Cardiac fibroblast (primary cell): Measurements from ENCODE around the gene MMP2.

Experiments used
- DNase-seq, 2 donors: peaks; one replicate each; pipeline versions ENCODE4 v3.0.0 to v3.0.0-alpha.2; 2010; ENCODE audit warnings: low read depth in 2 of 2
- H3K4me3 ChIP-seq, 2 donors: replicated peaks in 1 of 2; 1 replicate in 1 of 2; 2 replicates in 1 of 2; pipeline ENCODE4 v1.5.1; 2011; ENCODE audit warnings: low read depth in 2 of 2, low read length in 2 of 2, mild to moderate bottlenecking in 2 of 2, moderate library complexity in 1 of 2
- TF ChIP-seq, protein P1 (sequence below): IDR thresholded peaks from one replicate; pipeline ENCODE4 v1.5.1; 2011; ENCODE audit warnings: low read depth, mild to moderate bottlenecking, low read length, inconsistent platforms

MMP2 gene

DNA sequence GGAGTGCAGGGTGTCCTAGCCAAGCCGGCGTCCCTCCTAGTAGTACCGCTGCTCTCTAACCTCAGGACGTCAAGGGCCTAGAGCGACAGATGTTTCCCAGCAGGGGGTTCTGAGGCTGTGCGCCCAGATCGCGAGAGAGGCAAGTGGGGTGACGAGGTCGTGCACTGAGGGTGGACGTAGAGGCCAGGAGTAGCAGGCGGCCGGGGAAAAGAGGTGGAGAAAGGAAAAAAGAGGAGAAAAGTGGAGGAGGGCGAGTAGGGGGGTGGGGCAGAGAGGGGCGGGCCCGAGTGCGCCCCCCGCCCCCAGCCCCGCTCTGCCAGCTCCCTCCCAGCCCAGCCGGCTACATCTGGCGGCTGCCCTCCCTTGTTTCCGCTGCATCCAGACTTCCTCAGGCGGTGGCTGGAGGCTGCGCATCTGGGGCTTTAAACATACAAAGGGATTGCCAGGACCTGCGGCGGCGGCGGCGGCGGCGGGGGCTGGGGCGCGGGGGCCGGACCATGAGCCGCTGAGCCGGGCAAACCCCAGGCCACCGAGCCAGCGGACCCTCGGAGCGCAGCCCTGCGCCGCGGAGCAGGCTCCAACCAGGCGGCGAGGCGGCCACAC, at the start of gene MMP2:
MMP2 (plus strand) TSS at position 372 of the 603 bp plus-strand sequence. CDS start 282 bp downstream, outside the sequence.
- peak; percentile 79 to 87 for DNase-seq
- TF ChIP-seq, protein P1, sequence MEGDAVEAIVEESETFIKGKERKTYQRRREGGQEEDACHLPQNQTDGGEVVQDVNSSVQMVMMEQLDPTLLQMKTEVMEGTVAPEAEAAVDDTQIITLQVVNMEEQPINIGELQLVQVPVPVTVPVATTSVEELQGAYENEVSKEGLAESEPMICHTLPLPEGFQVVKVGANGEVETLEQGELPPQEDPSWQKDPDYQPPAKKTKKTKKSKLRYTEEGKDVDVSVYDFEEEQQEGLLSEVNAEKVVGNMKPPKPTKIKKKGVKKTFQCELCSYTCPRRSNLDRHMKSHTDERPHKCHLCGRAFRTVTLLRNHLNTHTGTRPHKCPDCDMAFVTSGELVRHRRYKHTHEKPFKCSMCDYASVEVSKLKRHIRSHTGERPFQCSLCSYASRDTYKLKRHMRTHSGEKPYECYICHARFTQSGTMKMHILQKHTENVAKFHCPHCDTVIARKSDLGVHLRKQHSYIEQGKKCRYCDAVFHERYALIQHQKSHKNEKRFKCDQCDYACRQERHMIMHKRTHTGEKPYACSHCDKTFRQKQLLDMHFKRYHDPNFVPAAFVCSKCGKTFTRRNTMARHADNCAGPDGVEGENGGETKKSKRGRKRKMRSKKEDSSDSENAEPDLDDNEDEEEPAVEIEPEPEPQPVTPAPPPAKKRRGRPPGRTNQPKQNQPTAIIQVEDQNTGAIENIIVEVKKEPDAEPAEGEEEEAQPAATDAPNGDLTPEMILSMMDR: no peak
- peak within 1 kb of the TSS; percentile 65 to 95 for H3K4me3 ChIP-seq

DNA sequence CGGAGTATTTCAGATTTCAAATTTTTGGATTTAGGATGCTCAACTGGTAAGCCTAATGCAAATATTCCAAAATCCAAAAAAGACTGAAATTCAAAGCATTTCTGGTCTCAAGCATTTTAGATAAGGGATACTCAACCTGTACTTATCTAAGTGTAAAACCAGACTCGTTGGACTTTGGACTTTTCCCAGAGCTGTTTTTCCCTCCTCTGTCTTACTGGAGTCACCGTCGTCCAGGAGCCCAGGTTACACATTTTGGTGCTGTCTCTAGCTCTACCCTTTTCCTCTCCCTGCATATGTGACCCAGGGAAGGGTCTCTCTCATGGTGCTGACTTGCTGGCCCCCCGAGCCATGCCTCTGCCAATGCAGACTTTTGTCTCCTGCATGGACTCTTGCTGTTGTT, 46.0 kb upstream of the MMP2 start:
- no peak overlapping the region for H3K4me3 ChIP-seq
- DNase-seq: no peak
- TF ChIP-seq, protein P1: no peak

GRCh38 chr16:55433535-55433934, 45.5 kb upstream of the MMP2 start:
- TF ChIP-seq, protein P1: no peak
- no peak overlapping the region for H3K4me3 ChIP-seq
- DNase-seq: no peak

- DNase-seq: no peak
- TF ChIP-seq, protein P1: no peak
Measured at GRCh38 chr16:55434000-55434399, 45.0 kb upstream of the MMP2 start.

GRCh38 chr16:55435387-55435786, 43.6 kb upstream of the MMP2 start:
- TF ChIP-seq, protein P1: no peak
- H3K4me3 ChIP-seq: no peak overlapping the region
- no peak for DNase-seq

More at GRCh38 chr16:55434000-55434399, 45.0 kb upstream of the MMP2 start:
- no peak overlapping the region for H3K4me3 ChIP-seq

DNA sequence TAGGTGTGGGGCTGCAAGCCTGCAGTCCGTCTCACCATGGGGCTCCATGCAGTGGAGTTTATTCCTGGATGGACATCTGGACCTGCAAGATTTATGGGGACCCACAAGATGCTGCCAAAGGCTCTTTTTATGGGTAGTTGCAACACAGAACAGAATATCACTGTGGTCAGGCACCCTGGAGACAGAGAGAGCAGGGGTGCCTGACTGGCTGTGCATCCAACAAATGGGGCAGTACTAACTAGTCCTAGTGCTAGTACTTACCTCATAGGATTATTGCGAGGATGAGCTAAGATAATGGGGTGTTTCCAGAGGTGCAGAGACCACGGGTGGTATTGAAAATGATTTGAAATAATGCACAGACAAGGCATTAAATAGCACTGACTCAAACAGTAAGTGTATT, 42.4 kb upstream of the MMP2 start:
- no peak overlapping the region for H3K4me3 ChIP-seq
- DNase-seq: no peak
- TF ChIP-seq, protein P1: no peak

DNA sequence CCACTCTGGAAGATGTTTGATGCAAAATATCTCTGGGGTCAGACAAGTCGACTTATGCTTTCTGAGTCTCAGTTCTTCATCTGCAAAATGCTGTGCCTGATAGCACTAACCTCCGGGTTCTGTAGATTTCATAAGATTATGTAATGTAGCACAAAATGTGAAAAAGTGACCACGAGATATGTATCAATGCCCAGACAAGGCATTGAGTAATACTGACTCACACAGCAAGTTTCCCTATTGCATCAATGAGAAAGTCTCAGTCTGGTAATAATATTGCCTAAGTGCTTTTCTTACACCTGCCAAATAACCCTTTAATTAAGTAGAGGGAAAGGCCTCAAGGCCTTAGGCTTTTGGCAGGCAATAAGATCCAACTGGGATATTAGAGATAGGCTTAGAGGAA, 41.4 kb upstream of the MMP2 start:
- TF ChIP-seq, protein P1: no peak
- DNase-seq: peak; percentile 25 to 73
- H3K4me3 ChIP-seq: no peak overlapping the region
